ENCODE data around the gene PLIN5. TPM values are rescaled to one million over a fixed set of nuclear protein-coding genes. Genes with fewer than 3 reads are reported as not detected.

PLIN5 gene
- total and polyA plus RNA-seq, 4 donors: 13.3 to 83.8 (median 56.6) TPM

GRCh38 chr19:4499855-4500254 is 35.2 kb downstream of the PLIN5 start:
- TF ChIP-seq HNF4A (conservative IDR thresholded peaks at IDR 0.05) (no peak), REST (IDR thresholded peaks at IDR 0.05) (no peak), RXRA (IDR thresholded peaks at IDR 0.05) (no peak), FOXA1 (IDR thresholded peaks at IDR 0.05) (no peak), RAD21 (IDR thresholded peaks at IDR 0.05) (no peak), NR2F2 (IDR thresholded peaks at IDR 0.05) (no peak), GABPA (IDR thresholded peaks at IDR 0.05 in 1 of 2, conservative IDR thresholded peaks at IDR 0.05 in 1 of 2) (no peak), SP1 (IDR thresholded peaks at IDR 0.05) (no peak), JUND (IDR thresholded peaks at IDR 0.05) (no peak), MAX (IDR thresholded peaks at IDR 0.05) (no peak), HNF4G (IDR thresholded peaks at IDR 0.05) (no peak), EGR1 (IDR thresholded peaks at IDR 0.05; ENCODE audit: low read depth in 2 of 2) (no peak), YY1 (IDR thresholded peaks at IDR 0.05) (no peak)
- TF ChIP-seq, protein P1, sequence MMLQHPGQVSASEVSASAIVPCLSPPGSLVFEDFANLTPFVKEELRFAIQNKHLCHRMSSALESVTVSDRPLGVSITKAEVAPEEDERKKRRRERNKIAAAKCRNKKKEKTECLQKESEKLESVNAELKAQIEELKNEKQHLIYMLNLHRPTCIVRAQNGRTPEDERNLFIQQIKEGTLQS (IDR thresholded peaks at IDR 0.05): no peak
- TF ChIP-seq, protein P2, sequence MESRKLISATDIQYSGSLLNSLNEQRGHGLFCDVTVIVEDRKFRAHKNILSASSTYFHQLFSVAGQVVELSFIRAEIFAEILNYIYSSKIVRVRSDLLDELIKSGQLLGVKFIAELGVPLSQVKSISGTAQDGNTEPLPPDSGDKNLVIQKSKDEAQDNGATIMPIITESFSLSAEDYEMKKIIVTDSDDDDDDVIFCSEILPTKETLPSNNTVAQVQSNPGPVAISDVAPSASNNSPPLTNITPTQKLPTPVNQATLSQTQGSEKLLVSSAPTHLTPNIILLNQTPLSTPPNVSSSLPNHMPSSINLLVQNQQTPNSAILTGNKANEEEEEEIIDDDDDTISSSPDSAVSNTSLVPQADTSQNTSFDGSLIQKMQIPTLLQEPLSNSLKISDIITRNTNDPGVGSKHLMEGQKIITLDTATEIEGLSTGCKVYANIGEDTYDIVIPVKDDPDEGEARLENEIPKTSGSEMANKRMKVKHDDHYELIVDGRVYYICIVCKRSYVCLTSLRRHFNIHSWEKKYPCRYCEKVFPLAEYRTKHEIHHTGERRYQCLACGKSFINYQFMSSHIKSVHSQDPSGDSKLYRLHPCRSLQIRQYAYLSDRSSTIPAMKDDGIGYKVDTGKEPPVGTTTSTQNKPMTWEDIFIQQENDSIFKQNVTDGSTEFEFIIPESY (IDR thresholded peaks at IDR 0.05): no peak
- TF ChIP-seq, protein P3, sequence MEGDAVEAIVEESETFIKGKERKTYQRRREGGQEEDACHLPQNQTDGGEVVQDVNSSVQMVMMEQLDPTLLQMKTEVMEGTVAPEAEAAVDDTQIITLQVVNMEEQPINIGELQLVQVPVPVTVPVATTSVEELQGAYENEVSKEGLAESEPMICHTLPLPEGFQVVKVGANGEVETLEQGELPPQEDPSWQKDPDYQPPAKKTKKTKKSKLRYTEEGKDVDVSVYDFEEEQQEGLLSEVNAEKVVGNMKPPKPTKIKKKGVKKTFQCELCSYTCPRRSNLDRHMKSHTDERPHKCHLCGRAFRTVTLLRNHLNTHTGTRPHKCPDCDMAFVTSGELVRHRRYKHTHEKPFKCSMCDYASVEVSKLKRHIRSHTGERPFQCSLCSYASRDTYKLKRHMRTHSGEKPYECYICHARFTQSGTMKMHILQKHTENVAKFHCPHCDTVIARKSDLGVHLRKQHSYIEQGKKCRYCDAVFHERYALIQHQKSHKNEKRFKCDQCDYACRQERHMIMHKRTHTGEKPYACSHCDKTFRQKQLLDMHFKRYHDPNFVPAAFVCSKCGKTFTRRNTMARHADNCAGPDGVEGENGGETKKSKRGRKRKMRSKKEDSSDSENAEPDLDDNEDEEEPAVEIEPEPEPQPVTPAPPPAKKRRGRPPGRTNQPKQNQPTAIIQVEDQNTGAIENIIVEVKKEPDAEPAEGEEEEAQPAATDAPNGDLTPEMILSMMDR (IDR thresholded peaks at IDR 0.05; ENCODE audit: low read depth, low read length, missing input control): no peak
- no peak for DNase-seq (ENCODE audit: low spot score)
- H3K36me3 ChIP-seq (ENCODE audit: control insufficient read depth in 4 of 4, insufficient read depth in 3 of 4, low read depth in 1 of 4, low read length in 3 of 4): peaks cover 10 to 64% (median 23%) of the 10 kb centered on the region in 4 donors

DNA sequence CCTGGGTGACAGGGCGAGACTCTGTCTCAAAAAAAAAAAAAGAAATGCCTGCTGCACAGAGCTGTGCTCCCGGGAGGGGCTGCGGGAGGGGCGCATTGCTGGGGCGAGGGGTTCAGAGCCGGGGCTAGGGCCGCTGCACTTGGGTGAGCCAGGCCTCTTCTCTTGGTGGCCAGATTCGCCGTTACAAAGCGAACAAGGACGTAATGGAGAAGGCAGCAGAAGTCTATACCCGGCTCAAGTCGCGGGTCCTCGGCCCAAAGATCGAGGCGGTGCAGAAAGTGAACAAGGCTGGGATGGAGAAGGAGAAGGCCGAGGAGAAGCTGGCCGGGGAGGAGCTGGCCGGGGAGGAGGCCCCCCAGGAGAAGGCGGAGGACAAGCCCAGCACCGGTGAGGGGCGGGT is 35.7 kb downstream of the PLIN5 start:
- WGBS: 97% methylated on average over 23 of the region's 23 CpGs
- H3K27ac ChIP-seq (ENCODE audit: low read depth in 1 of 2, low read length in 2 of 2): no peak overlapping the region
- TF ChIP-seq FOXA1 (IDR thresholded peaks at IDR 0.05) (no peak), GABPA (IDR thresholded peaks at IDR 0.05 in 1 of 2, conservative IDR thresholded peaks at IDR 0.05 in 1 of 2) (no peak), REST (IDR thresholded peaks at IDR 0.05) (no peak), FOXA2 (IDR thresholded peaks at IDR 0.05) (no peak), RAD21 (IDR thresholded peaks at IDR 0.05) (no peak), EGR1 (IDR thresholded peaks at IDR 0.05; ENCODE audit: low read depth in 2 of 2) (no peak), HNF4G (IDR thresholded peaks at IDR 0.05) (no peak), SP1 (IDR thresholded peaks at IDR 0.05) (no peak), MAX (IDR thresholded peaks at IDR 0.05) (no peak)

More at GRCh38 chr19:4499855-4500254, 35.2 kb downstream of the PLIN5 start:
- no peaks in the 10 kb centered on the region for H3K4me1 ChIP-seq (ENCODE audit: control insufficient read depth in 4 of 4, insufficient read depth in 4 of 4, low read length in 3 of 4)
- no peaks in the 10 kb centered on the region for H3K27me3 ChIP-seq (ENCODE audit: control insufficient read depth in 4 of 4, insufficient read depth in 4 of 4, low read length in 3 of 4)
- H3K4me3 ChIP-seq (ENCODE audit: low read depth in 1 of 3, low read length in 3 of 3): no peak overlapping the region
- WGBS: 95% methylated on average over 15 of the region's 15 CpGs
- H3K9me3 ChIP-seq (ENCODE audit: control insufficient read depth in 4 of 4, low read length in 3 of 4): no peaks in the 10 kb centered on the region
- no peak overlapping the region for H3K9ac ChIP-seq (ENCODE audit: low read depth in 1 of 2, low read length in 2 of 2)
- H3K27ac ChIP-seq (ENCODE audit: low read depth in 1 of 2, low read length in 2 of 2): no peak overlapping the region

More for the DNA sequence above, 35.7 kb downstream of the PLIN5 start:
- Histone ChIP-seq H3K27me3 (ENCODE audit: control insufficient read depth in 4 of 4, insufficient read depth in 4 of 4, low read length in 3 of 4) (no peaks in the 10 kb centered on the region), H3K4me3 (ENCODE audit: low read depth in 1 of 3, low read length in 3 of 3) (no peak overlapping the region), H3K36me3 (ENCODE audit: control insufficient read depth in 4 of 4, insufficient read depth in 3 of 4, low read depth in 1 of 4, low read length in 3 of 4) (peaks cover 10 to 62% (median 22%) of the 10 kb centered on the region in 4 donors), H3K9me3 (ENCODE audit: control insufficient read depth in 4 of 4, low read length in 3 of 4) (no peaks in the 10 kb centered on the region), H3K4me1 (ENCODE audit: control insufficient read depth in 4 of 4, insufficient read depth in 4 of 4, low read length in 3 of 4) (no peaks in the 10 kb centered on the region), H3K9ac (ENCODE audit: low read depth in 1 of 2, low read length in 2 of 2) (no peak overlapping the region)
- no peak for DNase-seq (ENCODE audit: low spot score)

All from liver (tissue), 9 donors.